H1 (cell line): ENCODE measurements around the gene SERINC5. TPM values are rescaled to one million over a fixed set of nuclear protein-coding genes. Genes with fewer than 3 reads are reported as not detected.
A peak's percentile ranks its signal among the peaks of the same experiment; 100 is the strongest.

Experiments
- BRCA1 ChIP-seq: IDR thresholded peaks from 2 replicates; pipeline ENCODE4 v1.6.1; 2012; ENCODE audit warnings: low read depth, low read length, improper control_type of control experiment
- CBX8 ChIP-seq: fragments of 300-800, 300-1000 bp; sonication (generic); IDR thresholded peaks from 2 replicates; pipeline ENCODE4 v1.7.1; 2016; ENCODE audit warnings: low read depth, low read length, borderline replicate concordance
- CTBP2 ChIP-seq: IDR thresholded peaks from 2 replicates; pipeline ENCODE4 v1.7.0; 2011; ENCODE audit warnings: borderline replicate concordance, mild to moderate bottlenecking, moderate library complexity, mixed read lengths, low read length; ENCODE audit not compliant: insufficient read depth, insufficient read length
- CTCF ChIP-seq, 3 experiments: IDR thresholded peaks; 1 replicate in 2 of 3; 2 replicates in 1 of 3; pipeline versions ENCODE4 v1.5.1 to v1.6.1; 2011; ENCODE audit warnings: low read length in 3 of 3, mild to moderate bottlenecking in 3 of 3, inconsistent platforms in 2 of 3, low read depth in 1 of 3, moderate library complexity in 1 of 3; ENCODE audit not compliant: insufficient read depth in 1 of 3; ENCODE audit errors: control extremely low read depth in 1 of 3
- JUND ChIP-seq: IDR thresholded peaks from 2 replicates; pipeline ENCODE4 v1.6.1; 2011; ENCODE audit warnings: mild to moderate bottlenecking, improper control_type of control experiment, low read length
- KDM5A ChIP-seq: fragments of 200-600 bp; IDR thresholded peaks from 2 replicates; pipeline ENCODE4 v1.7.1; 2012; ENCODE audit warnings: mild to moderate bottlenecking, low read length, inconsistent platforms, mixed read lengths
- MAFK ChIP-seq: IDR thresholded peaks from 2 replicates; pipeline ENCODE4 v1.6.1; 2012; ENCODE audit warnings: low read depth, mild to moderate bottlenecking, improper control_type of control experiment, low read length
- MAX ChIP-seq: IDR thresholded peaks from 2 replicates; pipeline ENCODE4 v1.6.1; 2012; ENCODE audit warnings: inconsistent platforms
- RXRA ChIP-seq: IDR thresholded peaks from 2 replicates; pipeline ENCODE4 v1.6.1; 2011; ENCODE audit warnings: low read depth, mild to moderate bottlenecking, low read length, moderate library complexity; ENCODE audit not compliant: insufficient read depth
- SAP30 ChIP-seq: fragments of 300-600 bp; sonication (generic); IDR thresholded peaks from 2 replicates; pipeline ENCODE4 v1.7.1; 2012; ENCODE audit warnings: low read length, moderate library complexity, mild to moderate bottlenecking, inconsistent platforms; ENCODE audit not compliant: insufficient read depth, insufficient replicate concordance
- SIN3A ChIP-seq, 2 experiments: IDR thresholded peaks in 1 of 2; conservative IDR thresholded peaks in 1 of 2; 2 replicates each; pipeline ENCODE4 v1.6.1; 2011 to 2012; ENCODE audit warnings: low read length in 2 of 2, improper control_type of control experiment in 1 of 2, low read depth in 1 of 2, mild to moderate bottlenecking in 1 of 2
- SIRT6 ChIP-seq: IDR thresholded peaks from one replicate; pipeline ENCODE4 v1.7.1; 2012; ENCODE audit warnings: low read length, inconsistent platforms
- SIX5 ChIP-seq: IDR thresholded peaks from 2 replicates; pipeline ENCODE4 v1.6.1; 2011; ENCODE audit warnings: mild to moderate bottlenecking, low read depth, low read length
- SP1 ChIP-seq: IDR thresholded peaks from 2 replicates; pipeline ENCODE4 v1.6.1; 2011; ENCODE audit warnings: low read depth, low read length
- SP2 ChIP-seq: IDR thresholded peaks from 2 replicates; pipeline ENCODE4 v1.6.1; 2012; ENCODE audit warnings: mild to moderate bottlenecking, low read length, inconsistent platforms
- SRF ChIP-seq: IDR thresholded peaks from 2 replicates; pipeline ENCODE4 v1.6.1; 2011; ENCODE audit warnings: mild to moderate bottlenecking, low read depth, low read length, moderate library complexity
- TAF7 ChIP-seq: optimal IDR thresholded peaks from 2 replicates; pipeline ENCODE3; 2011; ENCODE audit warnings: low read depth, mild to moderate bottlenecking, inconsistent platforms, low read length, moderate library complexity, borderline replicate concordance
- polyA plus RNA-seq, 7 experiments: library from polyadenylated mRNA; depleted of rRNA in 3 of 7; stranded (reverse) in 5 of 7; unstranded in 2 of 7; fragments of >200 nt in 5 of 7; fragments of 200-250 nt in 2 of 7; gene quantifications; 1 replicate in 5 of 7; 2 replicates in 1 of 7; 4 replicates in 1 of 7; pipeline versions ENCODE4 v1.2.1 to v1.2.3, GENCODE V29; 2011 to 2013; ENCODE audit warnings: missing spikeins in 2 of 7, mixed read lengths in 2 of 7
- total RNA-seq: library from RNA; stranded (reverse); fragmentation: NEBNext Ultra II Directional; extraction: Animal tissue kit (Norgen Biotek cat#: 25700); gene quantifications from 2 replicates; pipeline ENCODE4 v1.2.1, GENCODE V29; 2021
- TF ChIP-seq, protein P1 (sequence below): IDR thresholded peaks from 2 replicates; pipeline ENCODE4 v1.6.1; 2011; ENCODE audit warnings: low read length, improper control_type of control experiment

Gene SERINC5
- total and polyA plus RNA-seq, 2 of the 8 experiments (the other 6 are each of a cell fraction or from before 2014, with no cell fraction given): 32.2 to 149 TPM

- TF ChIP-seq SAP30: no peak
- TF ChIP-seq JUND: no peak
- TF ChIP-seq CTCF (IDR thresholded peaks at IDR 0.05; ENCODE audit: control extremely low read depth in 1 of 3, insufficient read depth in 1 of 3, low read depth in 1 of 3, low read length in 3 of 3): peak in 1 of 3 experiments; percentile 6; a peak in 1 of 4 replicates
- TF ChIP-seq SRF: no peak
- no peak for TF ChIP-seq SIX5
- no peak for TF ChIP-seq CTBP2
- TF ChIP-seq TAF7: peak; percentile 93
- no peak for TF ChIP-seq SIRT6
- 0 out of 2 replicates have a peak, but pooled peaks have one; percentile 22 for TF ChIP-seq SP1
- TF ChIP-seq MAX: 0 out of 2 replicates have a peak, but pooled peaks have one; percentile 19
- no peak for TF ChIP-seq MAFK
- TF ChIP-seq CBX8: no peak
- TF ChIP-seq, protein P1, sequence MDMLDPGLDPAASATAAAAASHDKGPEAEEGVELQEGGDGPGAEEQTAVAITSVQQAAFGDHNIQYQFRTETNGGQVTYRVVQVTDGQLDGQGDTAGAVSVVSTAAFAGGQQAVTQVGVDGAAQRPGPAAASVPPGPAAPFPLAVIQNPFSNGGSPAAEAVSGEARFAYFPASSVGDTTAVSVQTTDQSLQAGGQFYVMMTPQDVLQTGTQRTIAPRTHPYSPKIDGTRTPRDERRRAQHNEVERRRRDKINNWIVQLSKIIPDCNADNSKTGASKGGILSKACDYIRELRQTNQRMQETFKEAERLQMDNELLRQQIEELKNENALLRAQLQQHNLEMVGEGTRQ: no peak
- no peak for TF ChIP-seq BRCA1
- peak in 1 of 2 experiments; percentile 61; a peak in 2 of 4 replicates for TF ChIP-seq SIN3A (conservative IDR thresholded peaks at IDR 0.05 in 1 of 2, IDR thresholded peaks at IDR 0.05 in 1 of 2; ENCODE audit: low read depth in 1 of 2, low read length in 2 of 2)
- TF ChIP-seq KDM5A: no peak
- TF ChIP-seq SP2: no peak
- TF ChIP-seq RXRA: no peak
Observed at GRCh38 chr5:80255811-80256712, at the start of gene SERINC5 (continued).
